Neuron (in vitro differentiated cells): Measurements from ENCODE around the gene RACGAP1.
"Not testable (repeated sequence)": the region's sequence is repeated elsewhere in the genome, so short reads cannot be mapped to it uniquely, and the experiment has no call there.

Source experiments
- H2AFZ ChIP-seq: one replicate; pipeline ENCODE4 v1.6.1; 2013; ENCODE audit warnings: low read depth, mild to moderate bottlenecking, inconsistent platforms, low read length, moderate library complexity
- H3K27me3 ChIP-seq: one replicate; pipeline ENCODE4 v1.6.1; 2013; ENCODE audit warnings: low read length; ENCODE audit not compliant: insufficient read depth
- H3K36me3 ChIP-seq: one replicate; pipeline ENCODE4 v1.6.1; 2013; ENCODE audit warnings: low read length; ENCODE audit not compliant: insufficient read depth
- H3K4me1 ChIP-seq: one replicate; pipeline ENCODE4 v1.6.1; 2013; ENCODE audit warnings: low read length; ENCODE audit not compliant: insufficient read depth
- H3K4me3 ChIP-seq: 2 replicates; pipeline ENCODE4 v1.5.1; 2013; ENCODE audit warnings: mild to moderate bottlenecking, low read length, moderate library complexity
- H3K9me3 ChIP-seq: one replicate; pipeline ENCODE4 v1.6.1; 2013; ENCODE audit warnings: low read length

The RACGAP1 gene

GRCh38 chr12:50032854-50033581 is 7.7 kb upstream of the RACGAP1 start:
- Histone ChIP-seq H3K36me3 (no peaks in the 10 kb centered on the region), H3K4me3 (no peak overlapping the region), H3K9me3 (no peaks in the 10 kb centered on the region), H3K27me3 (no peaks in the 10 kb centered on the region), H3K4me1 (peaks cover 5% of the 10 kb centered on the region), H2AFZ (no peak overlapping the region)

- H2AFZ ChIP-seq: no peak overlapping the region
- peaks cover 5% of the 10 kb centered on the region for H3K4me1 ChIP-seq
- no peaks in the 10 kb centered on the region for H3K9me3 ChIP-seq
- H3K27me3 ChIP-seq: no peaks in the 10 kb centered on the region
- no peak overlapping the region for H3K4me3 ChIP-seq
- no peaks in the 10 kb centered on the region for H3K36me3 ChIP-seq
These were observed 7.2 kb upstream of the RACGAP1 start for GRCh38 chr12:50032515-50032853.

GRCh38 chr12:50030449-50030848 is 5.2 kb upstream of the RACGAP1 start:
- H3K9me3 ChIP-seq, H3K27me3 ChIP-seq, H2AFZ ChIP-seq, H3K4me1 ChIP-seq, H3K4me3 ChIP-seq, H3K36me3 ChIP-seq: not testable (repeated sequence)

GRCh38 chr12:50026691-50027090 is 1.4 kb upstream of the RACGAP1 start:
- Histone ChIP-seq H3K27me3 (no peaks in the 10 kb centered on the region), H3K4me3 (no peak overlapping the region), H3K36me3 (no peaks in the 10 kb centered on the region), H3K4me1 (peaks cover 7% of the 10 kb centered on the region), H3K9me3 (no peaks in the 10 kb centered on the region), H2AFZ (peak overlapping the region; percentile 21)

- H3K4me3 ChIP-seq: peak overlapping the region; percentile 69
- H3K9me3 ChIP-seq: no peaks in the 10 kb centered on the region
- no peaks in the 10 kb centered on the region for H3K36me3 ChIP-seq
- H2AFZ ChIP-seq: peak overlapping the region; percentile 81
- H3K27me3 ChIP-seq: no peaks in the 10 kb centered on the region
- H3K4me1 ChIP-seq: peaks cover 7% of the 10 kb centered on the region
These were observed 498 bp downstream of the RACGAP1 start for GRCh38 chr12:50024805-50025186.

- Histone ChIP-seq H2AFZ (no peak overlapping the region), H3K4me1 (peaks cover 7% of the 10 kb centered on the region), H3K27me3 (no peaks in the 10 kb centered on the region), H3K4me3 (peak overlapping the region; percentile 69), H3K36me3 (no peaks in the 10 kb centered on the region), H3K9me3 (no peaks in the 10 kb centered on the region)
These were observed 1.1 kb downstream of the RACGAP1 start for GRCh38 chr12:50024227-50024626.

- Histone ChIP-seq H3K27me3 (no peaks in the 10 kb centered on the region), H2AFZ (no peak overlapping the region), H3K36me3 (no peaks in the 10 kb centered on the region), H3K9me3 (no peaks in the 10 kb centered on the region), H3K4me3 (no peak overlapping the region), H3K4me1 (peaks cover 7% of the 10 kb centered on the region)
These were observed 2.4 kb downstream of the RACGAP1 start for GRCh38 chr12:50022903-50023302.

GRCh38 chr12:50021031-50021430 is 4.3 kb downstream of the RACGAP1 start:
- no peaks in the 10 kb centered on the region for H3K27me3 ChIP-seq
- H2AFZ ChIP-seq: no peak overlapping the region
- H3K9me3 ChIP-seq: no peaks in the 10 kb centered on the region
- no peak overlapping the region for H3K4me3 ChIP-seq
- H3K36me3 ChIP-seq: peaks cover 5% of the 10 kb centered on the region
- peaks cover 7% of the 10 kb centered on the region for H3K4me1 ChIP-seq

- no peak overlapping the region for H3K4me3 ChIP-seq
- no peak overlapping the region for H2AFZ ChIP-seq
- peaks cover 5% of the 10 kb centered on the region for H3K36me3 ChIP-seq
- H3K9me3 ChIP-seq: no peaks in the 10 kb centered on the region
- no peaks in the 10 kb centered on the region for H3K27me3 ChIP-seq
- no peaks in the 10 kb centered on the region for H3K4me1 ChIP-seq
These were observed 5.8 kb downstream of the RACGAP1 start for GRCh38 chr12:50019524-50019923.

- Histone ChIP-seq H3K9me3 (no peaks in the 10 kb centered on the region), H3K36me3 (peaks cover 10% of the 10 kb centered on the region)
These were observed 6.3 kb downstream of the RACGAP1 start for GRCh38 chr12:50018968-50019367.

GRCh38 chr12:50018154-50018553 is 7.1 kb downstream of the RACGAP1 start:
- no peaks in the 10 kb centered on the region for H3K27me3 ChIP-seq
- H2AFZ ChIP-seq: no peak overlapping the region
- H3K36me3 ChIP-seq: peaks cover 15% of the 10 kb centered on the region
- H3K9me3 ChIP-seq: no peaks in the 10 kb centered on the region
- H3K4me1 ChIP-seq: peaks cover 5% of the 10 kb centered on the region
- no peak overlapping the region for H3K4me3 ChIP-seq

More at GRCh38 chr12:50018968-50019367, 6.3 kb downstream of the RACGAP1 start:
- Histone ChIP-seq H3K27me3 (no peaks in the 10 kb centered on the region), H3K4me1 (peaks cover 5% of the 10 kb centered on the region), H3K4me3 (no peak overlapping the region), H2AFZ (no peak overlapping the region)

GRCh38 chr12:50017641-50018040 is 7.7 kb downstream of the RACGAP1 start:
- Histone ChIP-seq H3K9me3 (no peaks in the 10 kb centered on the region), H3K36me3 (peaks cover 15% of the 10 kb centered on the region), H3K4me3 (no peak overlapping the region), H2AFZ (no peak overlapping the region), H3K4me1 (peaks cover 5% of the 10 kb centered on the region), H3K27me3 (no peaks in the 10 kb centered on the region)

GRCh38 chr12:50016501-50017475 is 8.5 kb downstream of the RACGAP1 start:
- Histone ChIP-seq H3K36me3 (peaks cover 15% of the 10 kb centered on the region), H3K4me1 (peaks cover 5% of the 10 kb centered on the region), H3K9me3 (no peaks in the 10 kb centered on the region)

More at GRCh38 chr12:50016501-50017475, 8.5 kb downstream of the RACGAP1 start:
- H3K4me3 ChIP-seq: no peak overlapping the region
- H2AFZ ChIP-seq: no peak overlapping the region
- no peaks in the 10 kb centered on the region for H3K27me3 ChIP-seq
